SK-N-SH treated with all-trans-retinoic acid at 6 μM for 48 hours (cell line): ENCODE results near the gene FNDC3B.

ENCODE experiments used
- ATAC-seq: fragments of 200-7000 bp; cut with Tn5 transposase; 3 replicates; pipeline ENCODE4 v1.9.1; 2020; ENCODE audit warnings: mild to moderate bottlenecking, moderate library complexity
- ARNTL ChIP-seq: fragments of 450-650 bp; formaldehyde crosslinking; IDR thresholded peaks from 2 replicates; pipeline ENCODE4 v1.5.0; 2020; ENCODE audit warnings: low read depth, mild to moderate bottlenecking, moderate library complexity, borderline replicate concordance
- BACH2 ChIP-seq: fragments of 250-450 bp; sonication (Bioruptor Pico); IDR thresholded peaks from 2 replicates; pipeline ENCODE4 v1.9.0; 2021; ENCODE audit warnings: mild to moderate bottlenecking, borderline replicate concordance
- CREB5 ChIP-seq: fragments of 250-450 bp; sonication (Bioruptor Pico); IDR thresholded peaks from 2 replicates; pipeline ENCODE4 v1.5.1; 2020; ENCODE audit warnings: low read depth, mild to moderate bottlenecking, moderate library complexity
- CSRNP3 ChIP-seq: fragments of 250-450 bp; sonication (Bioruptor Pico); IDR thresholded peaks from 2 replicates; pipeline ENCODE4 v1.5.1; 2021; ENCODE audit warnings: mild to moderate bottlenecking, moderate library complexity
- ESRRG ChIP-seq: fragments of 250-450 bp; sonication (Bioruptor Pico); IDR thresholded peaks from 2 replicates; pipeline ENCODE4 v1.6.1; 2021; ENCODE audit warnings: mild to moderate bottlenecking
- GLIS3 ChIP-seq: fragments of 250-450 bp; sonication (Bioruptor Pico); IDR thresholded peaks from 2 replicates; pipeline ENCODE4 v1.5.0; 2020; ENCODE audit warnings: mild to moderate bottlenecking, moderate library complexity
- ISL1 ChIP-seq: fragments of 250-450 bp; sonication (Bioruptor Pico); IDR thresholded peaks from 2 replicates; pipeline ENCODE4 v2.1.2; 2022; ENCODE audit warnings: mild to moderate bottlenecking, moderate library complexity
- OSR1 ChIP-seq: fragments of 250-450 bp; sonication (Bioruptor Pico); IDR thresholded peaks from 2 replicates; pipeline ENCODE4 v1.8.0; 2022; ENCODE audit warnings: moderate library complexity, mild to moderate bottlenecking, inconsistent platforms
- PATZ1 ChIP-seq: fragments of 250-450 bp; sonication (Bioruptor Pico); IDR thresholded peaks from 2 replicates; pipeline ENCODE4 v1.8.0; 2020; ENCODE audit warnings: mild to moderate bottlenecking, moderate library complexity, borderline replicate concordance
- POU6F1 ChIP-seq: fragments of 250-450 bp; sonication (Bioruptor Pico); IDR thresholded peaks from 2 replicates; pipeline ENCODE4 v1.8.0; 2021; ENCODE audit warnings: low read depth, mild to moderate bottlenecking, moderate library complexity, borderline replicate concordance
- PPARA ChIP-seq: fragments of 250-450 bp; sonication (Bioruptor Pico); IDR thresholded peaks from 2 replicates; pipeline ENCODE4 v1.5.0; 2020; ENCODE audit warnings: mild to moderate bottlenecking, borderline replicate concordance
- RARB ChIP-seq: fragments of 250-450 bp; sonication (Bioruptor Pico); IDR thresholded peaks from 2 replicates; pipeline ENCODE4 v1.8.0; 2021; ENCODE audit warnings: mild to moderate bottlenecking, moderate library complexity
- SNAI2 ChIP-seq: fragments of 250-450 bp; sonication (Bioruptor Pico); IDR thresholded peaks from 2 replicates; pipeline ENCODE4 v1.5.0; 2020; ENCODE audit warnings: mild to moderate bottlenecking, moderate library complexity
- TCF4 ChIP-seq: fragments of 250-450 bp; sonication (Bioruptor Pico); IDR thresholded peaks from 2 replicates; pipeline ENCODE4 v1.8.0; 2021; ENCODE audit warnings: mild to moderate bottlenecking, moderate library complexity, borderline replicate concordance
- TSHZ2 ChIP-seq: fragments of 250-450 bp; sonication (Bioruptor Pico); IDR thresholded peaks from 2 replicates; pipeline ENCODE4 v1.5.0; 2020; ENCODE audit warnings: mild to moderate bottlenecking, moderate library complexity
- ZC3H10 ChIP-seq: fragments of 250-450 bp; sonication (Bioruptor Pico); IDR thresholded peaks from 2 replicates; pipeline ENCODE4 v1.5.1; 2021; ENCODE audit warnings: mild to moderate bottlenecking, moderate library complexity
- ZFP3 ChIP-seq: fragments of 250-450 bp; sonication (Bioruptor Pico); IDR thresholded peaks from 2 replicates; pipeline ENCODE4 v1.5.0; 2020; ENCODE audit warnings: mild to moderate bottlenecking, moderate library complexity
- ZFP30 ChIP-seq: fragments of 450-650 bp; formaldehyde crosslinking; IDR thresholded peaks from 2 replicates; pipeline ENCODE4 v1.5.0; 2022; ENCODE audit warnings: mild to moderate bottlenecking, moderate library complexity
- ZNF565 ChIP-seq: fragments of 450-650 bp; formaldehyde crosslinking; conservative IDR thresholded peaks from 2 replicates; pipeline ENCODE4 v1.5.0; 2020; ENCODE audit warnings: low read depth, mild to moderate bottlenecking, moderate library complexity
- ZNF70 ChIP-seq: fragments of 450-650 bp; formaldehyde crosslinking; IDR thresholded peaks from 2 replicates; pipeline ENCODE4 v1.5.0; 2020; ENCODE audit warnings: mild to moderate bottlenecking, moderate library complexity
- ZNF8 ChIP-seq: fragments of 450-650 bp; formaldehyde crosslinking; IDR thresholded peaks from 2 replicates; pipeline ENCODE4 v1.5.0; 2020; ENCODE audit warnings: mild to moderate bottlenecking, moderate library complexity

The FNDC3B gene

GRCh38 chr3:172209333-172210321 is 170.2 kb downstream of the FNDC3B start:
- TF ChIP-seq ZNF70 (CRISPR knock-in tag): no peak
- TF ChIP-seq ZNF8 (CRISPR knock-in tag): no peak
- TF ChIP-seq ZC3H10: no peak
- TF ChIP-seq ISL1 (CRISPR knock-in tag): no peak
- TF ChIP-seq ZFP30 (CRISPR knock-in tag): no peak
- no peak for TF ChIP-seq TCF4 (CRISPR knock-in tag)
- no peak for TF ChIP-seq RARB
- no peak for TF ChIP-seq OSR1 (CRISPR knock-in tag)
- TF ChIP-seq PATZ1 (CRISPR knock-in tag): no peak
- peak; percentile 26 for ATAC-seq

- ATAC-seq: no peak
- TF ChIP-seq POU6F1 (no peak), TSHZ2 (no peak), ZFP3 (CRISPR knock-in tag) (no peak), ZNF565 (CRISPR knock-in tag) (no peak), CSRNP3 (CRISPR knock-in tag) (no peak), RARB (no peak), SNAI2 (CRISPR knock-in tag) (no peak), TCF4 (CRISPR knock-in tag) (no peak), CREB5 (CRISPR knock-in tag) (no peak)
Observed at GRCh38 chr3:172210355-172210754, 171.0 kb downstream of the FNDC3B start.

- no peak for ATAC-seq
- TF ChIP-seq ISL1 (CRISPR knock-in tag) (no peak), BACH2 (CRISPR knock-in tag) (no peak), TSHZ2 (no peak), GLIS3 (CRISPR knock-in tag) (no peak), PATZ1 (CRISPR knock-in tag) (no peak), ZFP3 (CRISPR knock-in tag) (no peak), OSR1 (CRISPR knock-in tag) (no peak), ARNTL (no peak), SNAI2 (CRISPR knock-in tag) (no peak), ESRRG (CRISPR knock-in tag) (no peak), CREB5 (CRISPR knock-in tag) (no peak), PPARA (CRISPR knock-in tag) (no peak)
Observed at GRCh38 chr3:172211123-172211522, 171.7 kb downstream of the FNDC3B start.
